HG03575 (cell line): ENCODE measurements around the gene SLCO2A1.

Experiments
- ATAC-seq: cut with Tn5 transposase; IDR thresholded peaks from one replicate; pipeline ENCODE4 v1.9.1; 2021; ENCODE audit not compliant: unreplicated experiment, insufficient number of reproducible peaks, low FRiP score; ENCODE audit errors: extremely low read depth

The SLCO2A1 gene

GRCh38 chr3:134064081-134064480 lies 34.4 kb upstream of the SLCO2A1 start:
- ATAC-seq, result no peak

GRCh38 chr3:134061401-134061800 lies 31.7 kb upstream of the SLCO2A1 start:
- no peak for ATAC-seq

GRCh38 chr3:134060561-134061385 lies 31.0 kb upstream of the SLCO2A1 start:
- no peak for ATAC-seq

GRCh38 chr3:134059671-134060560 lies 30.2 kb upstream of the SLCO2A1 start:
- no peak for ATAC-seq

GRCh38 chr3:134059035-134059601 lies 29.4 kb upstream of the SLCO2A1 start:
- no peak for ATAC-seq

GRCh38 chr3:134057654-134058110 lies 28.0 kb upstream of the SLCO2A1 start:
- no peak for ATAC-seq

- ATAC-seq, result no peak
Measured at GRCh38 chr3:134057006-134057653, 27.4 kb upstream of the SLCO2A1 start.

GRCh38 chr3:134056464-134056891 lies 26.8 kb upstream of the SLCO2A1 start:
- ATAC-seq, result no peak

GRCh38 chr3:134055661-134056060 lies 25.9 kb upstream of the SLCO2A1 start:
- ATAC-seq, result no peak

GRCh38 chr3:134054881-134055280 lies 25.2 kb upstream of the SLCO2A1 start:
- no peak for ATAC-seq

GRCh38 chr3:134054231-134054630 lies 24.5 kb upstream of the SLCO2A1 start:
- ATAC-seq, result no peak

- ATAC-seq, result no peak
Measured at GRCh38 chr3:134052370-134052769, 22.6 kb upstream of the SLCO2A1 start.

GRCh38 chr3:134049676-134050075 lies 20.0 kb upstream of the SLCO2A1 start:
- no peak for ATAC-seq

- no peak for ATAC-seq
Measured at GRCh38 chr3:134048278-134048996, 18.7 kb upstream of the SLCO2A1 start.

- no peak for ATAC-seq
Measured at GRCh38 chr3:134044459-134044858, 14.7 kb upstream of the SLCO2A1 start.

- ATAC-seq, result no peak
Measured at GRCh38 chr3:134040066-134040465, 10.3 kb upstream of the SLCO2A1 start.

GRCh38 chr3:134039161-134039862 lies 9.6 kb upstream of the SLCO2A1 start:
- ATAC-seq, result no peak

- no peak for ATAC-seq
Measured at GRCh38 chr3:134038716-134039115, 9.0 kb upstream of the SLCO2A1 start.
